ENCODE results near the gene HBA1.
"Not testable (repeated sequence)": the region's sequence is repeated elsewhere in the genome, so short reads cannot be mapped to it uniquely, and the experiment has no call there.

HBA1 gene

GRCh38 chr16:152141-153128, 24.0 kb upstream of the HBA1 start, which contains the start of gene HBZ:
Gene HBZ, plus strand, starts transcription at chr16:152644. Its CDS starts 266 bp downstream, at chr16:152910.
- TF ChIP-seq CTCF (conservative IDR thresholded peaks at IDR 0.05; ENCODE audit: low read depth, low read length) = no peak
- no peak within 1 kb of the TSS for H3K4me3 ChIP-seq (ENCODE audit: low read length)
- no peak for DNase-seq (ENCODE audit: low read depth)

- not testable (repeated sequence) for H3K4me3 ChIP-seq (ENCODE audit: low read length); DNase-seq (ENCODE audit: low read depth)
Measured at GRCh38 chr16:153129-153521, 23.4 kb upstream of the HBA1 start.

GRCh38 chr16:153550-154216, 22.8 kb upstream of the HBA1 start:
- H3K4me3 ChIP-seq (ENCODE audit: low read length); DNase-seq (ENCODE audit: low read depth): not testable (repeated sequence)

GRCh38 chr16:154217-155030, 22.1 kb upstream of the HBA1 start:
- DNase-seq (ENCODE audit: low read depth) = no peak
- no peak for TF ChIP-seq CTCF (conservative IDR thresholded peaks at IDR 0.05; ENCODE audit: low read depth, low read length)
- peak overlapping the region; percentile 43 for H3K4me3 ChIP-seq (ENCODE audit: low read length)

- no peak for DNase-seq (ENCODE audit: low read depth)
- TF ChIP-seq CTCF (conservative IDR thresholded peaks at IDR 0.05; ENCODE audit: low read depth, low read length) = no peak
- peak overlapping the region; percentile 43 for H3K4me3 ChIP-seq (ENCODE audit: low read length)
Measured at GRCh38 chr16:155031-155398, 21.5 kb upstream of the HBA1 start.

- no peak for TF ChIP-seq CTCF (conservative IDR thresholded peaks at IDR 0.05; ENCODE audit: low read depth, low read length)
- DNase-seq (ENCODE audit: low read depth) = no peak
Measured at GRCh38 chr16:159136-159849, 17.2 kb upstream of the HBA1 start.

GRCh38 chr16:160242-160641, 16.2 kb upstream of the HBA1 start:
- not testable (repeated sequence) for DNase-seq (ENCODE audit: low read depth); H3K4me3 ChIP-seq (ENCODE audit: low read length)

More at GRCh38 chr16:159136-159849, 17.2 kb upstream of the HBA1 start:
- H3K4me3 ChIP-seq (ENCODE audit: low read length) = no peak overlapping the region

- no peak for TF ChIP-seq CTCF (conservative IDR thresholded peaks at IDR 0.05; ENCODE audit: low read depth, low read length)
- H3K4me3 ChIP-seq (ENCODE audit: low read length) = no peak overlapping the region
- DNase-seq (ENCODE audit: low read depth) = no peak
Measured at GRCh38 chr16:160691-161190, 15.7 kb upstream of the HBA1 start.

All from retinal pigment epithelial cell (primary cell).